T-helper 1 cell treated with Interleukin-12 subunit alpha and Interleukin-12 subunit beta and Interleukin-4 antibody, amounts not matched to agents 30 μg/mL and 1 μg/mL, for 36 hours (primary cell): ENCODE data around the gene UGT3A1.
"Not testable (repeated sequence)": the region's sequence is repeated elsewhere in the genome, so short reads cannot be mapped to it uniquely, and the experiment has no call there.

Experiments
- H3K27ac Mint-ChIP-seq: one replicate; pipeline ENCODE4 v1.8.0; 2021; ENCODE audit warnings: mild to moderate bottlenecking, mixed read lengths
- H3K27me3 Mint-ChIP-seq: one replicate; pipeline ENCODE4 v1.8.0; 2021; ENCODE audit warnings: low read depth, mixed read lengths
- H3K36me3 Mint-ChIP-seq: one replicate; pipeline ENCODE4 v1.8.0; 2021; ENCODE audit warnings: low read depth, mixed read lengths
- H3K4me1 Mint-ChIP-seq: one replicate; pipeline ENCODE4 v1.8.0; 2021; ENCODE audit warnings: low read depth, mixed read lengths
- H3K4me3 Mint-ChIP-seq: one replicate; pipeline ENCODE4 v1.8.0; 2021; ENCODE audit warnings: mild to moderate bottlenecking, moderate library complexity, mixed read lengths
- H3K9me3 Mint-ChIP-seq: one replicate; pipeline ENCODE4 v1.8.0; 2021; ENCODE audit warnings: mixed read lengths

The UGT3A1 gene

GRCh38 chr5:36013182-36013581, 22.0 kb upstream of the UGT3A1 start:
- H3K36me3 Mint-ChIP-seq, result no peaks in the 10 kb centered on the region
- H3K4me1 Mint-ChIP-seq, result no peaks in the 10 kb centered on the region
- H3K9me3 Mint-ChIP-seq, result peaks cover 39% of the 10 kb centered on the region
- H3K4me3 Mint-ChIP-seq, result no peak overlapping the region
- no peaks in the 10 kb centered on the region for H3K27me3 Mint-ChIP-seq
- no peak overlapping the region for H3K27ac Mint-ChIP-seq

- Mint-ChIP-seq H3K36me3 (no peaks in the 10 kb centered on the region), H3K27me3 (no peaks in the 10 kb centered on the region), H3K4me3 (no peak overlapping the region), H3K9me3 (peaks cover 37% of the 10 kb centered on the region), H3K27ac (no peak overlapping the region), H3K4me1 (no peaks in the 10 kb centered on the region)
Measured at GRCh38 chr5:36009698-36010097, 18.5 kb upstream of the UGT3A1 start.

- peaks cover 19% of the 10 kb centered on the region for H3K9me3 Mint-ChIP-seq
- H3K4me3 Mint-ChIP-seq, result no peak overlapping the region
- H3K36me3 Mint-ChIP-seq, result no peaks in the 10 kb centered on the region
- no peak overlapping the region for H3K27ac Mint-ChIP-seq
- no peaks in the 10 kb centered on the region for H3K4me1 Mint-ChIP-seq
- no peaks in the 10 kb centered on the region for H3K27me3 Mint-ChIP-seq
Measured at GRCh38 chr5:36007366-36007765, 16.2 kb upstream of the UGT3A1 start.

GRCh38 chr5:36006163-36006562, 15.0 kb upstream of the UGT3A1 start:
- Mint-ChIP-seq H3K9me3 (peaks cover 19% of the 10 kb centered on the region), H3K27me3 (no peaks in the 10 kb centered on the region), H3K36me3 (no peaks in the 10 kb centered on the region), H3K4me1 (no peaks in the 10 kb centered on the region), H3K27ac (no peak overlapping the region), H3K4me3 (no peak overlapping the region)

GRCh38 chr5:36001032-36001431, 9.8 kb upstream of the UGT3A1 start:
- Mint-ChIP-seq H3K4me3 (no peak overlapping the region), H3K36me3 (no peaks in the 10 kb centered on the region), H3K4me1 (no peaks in the 10 kb centered on the region), H3K27me3 (no peaks in the 10 kb centered on the region), H3K27ac (no peak overlapping the region), H3K9me3 (no peaks in the 10 kb centered on the region)

- no peaks in the 10 kb centered on the region for H3K4me1 Mint-ChIP-seq
- H3K27me3 Mint-ChIP-seq, result no peaks in the 10 kb centered on the region
- no peaks in the 10 kb centered on the region for H3K36me3 Mint-ChIP-seq
- no peak overlapping the region for H3K27ac Mint-ChIP-seq
- H3K4me3 Mint-ChIP-seq, result no peak overlapping the region
- H3K9me3 Mint-ChIP-seq, result no peaks in the 10 kb centered on the region
Measured at GRCh38 chr5:35999547-35999946, 8.4 kb upstream of the UGT3A1 start.

- H3K27me3 Mint-ChIP-seq, result no peaks in the 10 kb centered on the region
- H3K4me1 Mint-ChIP-seq, result no peaks in the 10 kb centered on the region
- no peak overlapping the region for H3K27ac Mint-ChIP-seq
- H3K9me3 Mint-ChIP-seq, result no peaks in the 10 kb centered on the region
- no peak overlapping the region for H3K4me3 Mint-ChIP-seq
- no peaks in the 10 kb centered on the region for H3K36me3 Mint-ChIP-seq
Measured at GRCh38 chr5:35996076-35996475, 4.9 kb upstream of the UGT3A1 start.

- H3K27me3 Mint-ChIP-seq, result no peaks in the 10 kb centered on the region
- no peaks in the 10 kb centered on the region for H3K36me3 Mint-ChIP-seq
- H3K27ac Mint-ChIP-seq, result no peak overlapping the region
- H3K4me3 Mint-ChIP-seq, result no peak overlapping the region
- no peaks in the 10 kb centered on the region for H3K9me3 Mint-ChIP-seq
- H3K4me1 Mint-ChIP-seq, result no peaks in the 10 kb centered on the region
Measured at GRCh38 chr5:35990520-35990919, 670 bp downstream of the UGT3A1 start.

GRCh38 chr5:35988529-35988928, 2.7 kb downstream of the UGT3A1 start:
- Mint-ChIP-seq H3K36me3 (no peaks in the 10 kb centered on the region), H3K27ac (no peak overlapping the region), H3K27me3 (no peaks in the 10 kb centered on the region), H3K4me1 (no peaks in the 10 kb centered on the region), H3K9me3 (no peaks in the 10 kb centered on the region), H3K4me3 (no peak overlapping the region)

GRCh38 chr5:35987776-35988175, 3.4 kb downstream of the UGT3A1 start:
- H3K27ac Mint-ChIP-seq, result no peak overlapping the region
- H3K36me3 Mint-ChIP-seq, result no peaks in the 10 kb centered on the region
- no peaks in the 10 kb centered on the region for H3K27me3 Mint-ChIP-seq
- no peak overlapping the region for H3K4me3 Mint-ChIP-seq
- peaks cover 3% of the 10 kb centered on the region for H3K9me3 Mint-ChIP-seq
- no peaks in the 10 kb centered on the region for H3K4me1 Mint-ChIP-seq

- H3K36me3 Mint-ChIP-seq, result no peaks in the 10 kb centered on the region
- H3K27ac Mint-ChIP-seq, result no peak overlapping the region
- H3K4me3 Mint-ChIP-seq, result no peak overlapping the region
- H3K9me3 Mint-ChIP-seq, result peaks cover 13% of the 10 kb centered on the region
- H3K27me3 Mint-ChIP-seq, result no peaks in the 10 kb centered on the region
- H3K4me1 Mint-ChIP-seq, result no peaks in the 10 kb centered on the region
Measured at GRCh38 chr5:35979715-35980114, 11.5 kb downstream of the UGT3A1 start.

- not testable (repeated sequence) for H3K4me3 Mint-ChIP-seq, H3K4me1 Mint-ChIP-seq, H3K27ac Mint-ChIP-seq, H3K9me3 Mint-ChIP-seq, H3K36me3 Mint-ChIP-seq, H3K27me3 Mint-ChIP-seq
Measured at GRCh38 chr5:35976859-35977258, 14.3 kb downstream of the UGT3A1 start.

- no peaks in the 10 kb centered on the region for H3K9me3 Mint-ChIP-seq
Measured at GRCh38 chr5:35974570-35974969, 16.6 kb downstream of the UGT3A1 start.

GRCh38 chr5:35971878-35972210, 19.3 kb downstream of the UGT3A1 start:
- Mint-ChIP-seq H3K9me3 (no peaks in the 10 kb centered on the region), H3K36me3 (no peaks in the 10 kb centered on the region), H3K27ac (no peak overlapping the region), H3K27me3 (peaks cover 4% of the 10 kb centered on the region), H3K4me3 (no peak overlapping the region), H3K4me1 (no peaks in the 10 kb centered on the region)

More at GRCh38 chr5:35974570-35974969, 16.6 kb downstream of the UGT3A1 start:
- Mint-ChIP-seq H3K4me3 (no peak overlapping the region), H3K4me1 (no peaks in the 10 kb centered on the region), H3K36me3 (no peaks in the 10 kb centered on the region), H3K27ac (no peak overlapping the region), H3K27me3 (no peaks in the 10 kb centered on the region)

GRCh38 chr5:35971186-35971877, 19.9 kb downstream of the UGT3A1 start:
- no peaks in the 10 kb centered on the region for H3K4me1 Mint-ChIP-seq
- peaks cover 7% of the 10 kb centered on the region for H3K27me3 Mint-ChIP-seq
- H3K4me3 Mint-ChIP-seq, result no peak overlapping the region
- H3K9me3 Mint-ChIP-seq, result no peaks in the 10 kb centered on the region
- no peak overlapping the region for H3K27ac Mint-ChIP-seq
- no peaks in the 10 kb centered on the region for H3K36me3 Mint-ChIP-seq

GRCh38 chr5:35963381-35963843, 27.8 kb downstream of the UGT3A1 start:
- H3K4me1 Mint-ChIP-seq, result no peaks in the 10 kb centered on the region
- no peaks in the 10 kb centered on the region for H3K9me3 Mint-ChIP-seq
- H3K27me3 Mint-ChIP-seq, result peaks cover 15% of the 10 kb centered on the region

More at GRCh38 chr5:35963381-35963843, 27.8 kb downstream of the UGT3A1 start:
- Mint-ChIP-seq H3K27ac (no peak overlapping the region), H3K36me3 (no peaks in the 10 kb centered on the region), H3K4me3 (no peak overlapping the region)
